Stimulated activated CD4-positive, alpha-beta T cell treated with anti-CD3 and anti-CD28 coated beads, Interleukin-2, amount 100 ng/mL, for 4 hours (primary cell): Measurements from ENCODE around the gene EYA4.
"Not testable (repeated sequence)": the region's sequence is repeated elsewhere in the genome, so short reads cannot be mapped to it uniquely, and the experiment has no call there.

Experiments
- DNase-seq: peaks from one replicate; pipeline ENCODE4 v3.0.0-alpha.2; 2020; ENCODE audit warnings: low read depth

EYA4 gene

DNA sequence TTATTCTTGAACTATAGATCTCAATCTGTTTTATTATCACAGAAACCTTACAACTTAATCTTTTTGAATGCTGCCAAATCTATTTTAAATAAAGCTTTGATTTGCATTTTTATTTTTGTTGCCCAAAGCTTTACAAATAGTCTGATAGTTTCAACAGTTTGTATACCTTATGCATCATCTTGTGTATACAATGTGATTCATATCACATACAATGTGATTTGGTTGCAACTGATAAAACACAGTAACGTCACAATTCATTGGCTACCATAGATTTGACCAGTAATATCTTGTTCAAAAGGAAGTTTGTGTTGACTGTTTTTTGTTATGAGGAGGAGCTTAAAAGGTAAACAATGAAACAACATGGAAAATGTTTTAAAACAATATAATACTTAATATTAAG, 110.9 kb downstream of the EYA4 start:
- DNase-seq: no peak

DNA sequence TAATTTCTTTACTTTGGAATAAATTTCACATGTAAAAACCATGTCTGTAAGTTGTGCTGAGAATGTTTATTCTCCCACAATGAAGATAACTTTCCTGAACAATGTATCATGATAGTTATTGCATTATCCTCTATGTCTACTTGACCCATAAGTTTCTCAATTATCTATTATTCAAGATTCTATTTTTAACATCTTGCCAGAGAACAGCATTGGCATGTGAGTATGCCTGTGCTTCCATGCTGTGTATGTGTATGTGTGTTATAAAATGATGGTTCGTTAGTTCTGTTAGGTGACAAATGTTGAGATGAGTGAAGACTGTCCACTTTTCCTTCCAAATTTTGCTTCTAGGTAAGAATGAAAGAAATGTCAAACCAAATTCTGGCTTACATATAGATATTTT, 111.9 kb downstream of the EYA4 start:
- DNase-seq: no peak

DNA sequence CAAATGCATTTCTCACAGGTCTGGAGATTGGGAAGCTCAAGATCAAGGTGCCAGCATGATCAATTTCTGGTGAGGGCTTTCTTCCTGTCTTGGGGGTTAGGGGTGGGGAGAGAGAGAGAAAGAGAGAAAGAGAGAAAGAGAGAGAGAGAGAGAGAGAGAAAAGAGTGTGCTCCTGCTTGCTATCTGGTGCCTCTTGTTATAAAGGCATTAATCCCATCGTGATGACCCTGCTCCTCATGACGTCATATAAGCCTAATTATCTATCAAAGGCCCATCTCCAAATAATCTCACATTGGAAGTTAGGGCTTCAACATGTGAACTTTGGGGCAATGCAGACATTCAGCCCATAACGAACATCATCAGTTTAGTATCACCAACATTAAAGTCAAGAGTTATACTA, 114.8 kb downstream of the EYA4 start:
- DNase-seq: no peak

DNA sequence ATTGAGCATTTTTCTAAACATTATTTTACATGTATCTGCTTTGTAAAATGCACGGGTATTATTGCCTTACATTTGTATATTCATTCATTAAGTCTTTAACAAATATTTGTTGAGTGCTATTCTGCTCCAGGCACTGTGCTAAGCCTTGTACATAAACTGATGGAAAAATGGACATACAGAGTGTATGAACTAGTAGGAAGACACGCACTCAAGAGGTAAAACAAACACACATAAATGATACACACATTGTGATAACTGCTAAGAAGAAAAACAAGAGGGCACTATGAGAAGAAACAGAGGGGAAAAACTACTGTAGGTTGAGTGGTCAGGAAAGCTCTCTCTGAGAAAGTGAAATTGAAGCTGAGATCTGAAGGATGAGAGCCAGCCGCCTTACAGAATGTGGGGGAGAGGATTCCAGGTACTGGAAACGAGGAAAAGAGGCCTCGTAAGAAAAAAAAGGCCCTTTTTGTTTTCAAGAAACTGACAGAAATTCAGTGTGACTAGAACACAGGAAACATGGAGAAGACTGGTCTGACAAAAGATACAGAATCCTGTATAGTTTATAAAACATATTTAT, 117.5 kb downstream of the EYA4 start:
- no peak for DNase-seq

DNA sequence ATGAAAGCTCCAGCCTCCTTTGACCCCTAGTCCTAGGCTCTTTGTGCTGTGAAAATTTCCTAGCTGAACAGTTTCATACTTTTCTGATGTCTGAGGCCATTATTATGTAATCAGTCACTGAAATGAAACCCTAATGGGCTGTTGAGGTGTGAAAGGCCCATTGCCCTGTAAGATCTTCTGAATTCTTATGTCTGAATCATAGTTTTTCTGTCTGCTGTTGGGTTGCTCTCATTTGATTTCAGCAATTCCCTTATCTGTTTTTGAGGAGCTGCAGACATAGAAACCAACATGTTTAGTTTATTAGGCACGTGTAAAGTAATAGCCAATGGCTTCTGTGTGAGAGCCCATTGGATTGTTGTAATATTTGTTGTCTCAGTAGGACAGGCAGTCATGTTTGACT, 118.1 kb downstream of the EYA4 start:
- DNase-seq: no peak

DNA sequence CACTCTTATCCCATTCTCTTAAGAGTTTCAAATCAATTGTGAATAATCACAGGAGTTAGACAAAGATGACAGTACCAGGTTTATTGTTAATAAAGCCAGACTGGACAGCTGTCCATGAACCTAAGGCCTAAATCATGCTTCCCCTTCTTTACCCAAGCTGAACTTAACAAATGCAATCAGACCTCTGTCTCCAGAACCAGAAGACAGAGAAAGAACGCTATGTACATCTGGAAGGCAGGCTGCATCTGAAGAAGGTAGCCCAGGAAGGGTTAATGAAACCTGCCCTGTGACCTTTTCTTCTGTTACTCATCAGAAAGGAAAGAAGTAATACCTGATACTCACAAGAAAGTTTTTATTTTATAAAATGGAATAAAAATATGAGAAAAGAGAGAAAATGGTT, 118.6 kb downstream of the EYA4 start:
- no peak for DNase-seq

DNA sequence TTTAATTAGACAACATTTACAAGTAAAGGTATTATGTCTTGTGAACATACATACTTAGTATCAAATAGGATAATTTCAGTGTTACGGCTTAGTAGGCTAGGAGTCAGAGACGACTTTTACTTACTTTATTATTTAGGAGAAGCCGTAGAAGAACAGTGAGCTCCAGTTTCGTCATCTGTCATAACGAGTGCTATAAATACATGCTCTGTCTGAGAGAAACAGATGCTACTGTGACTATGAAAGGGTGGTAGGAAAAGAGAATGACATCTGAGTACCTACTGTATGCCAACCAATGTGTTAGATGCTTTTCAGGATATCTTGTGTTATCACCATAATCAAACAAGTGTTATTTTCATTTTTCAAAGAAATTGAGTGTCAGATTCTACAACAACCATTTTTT, 119.0 kb downstream of the EYA4 start:
- no peak for DNase-seq

DNA sequence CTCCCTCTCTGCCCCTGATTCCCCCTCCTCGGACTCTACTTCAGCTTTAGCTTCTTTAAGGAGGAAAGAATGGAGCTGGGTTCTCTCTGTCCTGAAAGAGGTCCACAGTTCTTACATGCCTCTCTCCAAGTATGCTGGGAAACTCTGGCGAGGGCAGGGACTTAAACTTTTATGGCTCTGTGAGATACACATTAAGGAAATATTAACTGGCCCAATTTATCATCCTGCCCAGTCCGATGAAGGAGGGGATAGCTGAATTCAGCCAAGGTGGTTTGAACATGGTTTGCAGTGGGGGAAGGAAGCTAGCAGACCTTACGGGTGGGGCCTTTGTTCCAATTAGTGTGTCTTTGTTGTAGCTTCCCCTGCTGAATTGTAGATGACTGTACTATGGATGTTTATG, 121.7 kb downstream of the EYA4 start:
- DNase-seq: no peak

DNA sequence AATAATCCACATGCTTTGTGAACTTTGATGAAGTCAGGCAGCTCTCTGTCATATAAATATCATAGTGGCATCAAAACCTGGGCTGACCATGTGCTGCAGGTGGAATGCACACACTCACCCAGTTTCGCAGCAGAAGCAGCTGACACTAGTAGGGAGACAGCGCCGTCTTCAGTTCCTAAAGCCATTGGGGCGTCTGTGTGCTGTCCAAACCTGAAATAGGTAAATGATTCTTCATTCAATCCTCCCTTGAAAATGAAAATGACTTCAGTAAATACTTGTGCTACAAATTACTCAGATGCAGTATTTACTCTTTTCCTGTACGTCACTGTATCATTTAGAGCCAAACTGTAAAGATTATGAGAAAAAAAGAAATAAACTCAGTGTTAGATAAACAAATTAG, 127.5 kb downstream of the EYA4 start:
- no peak for DNase-seq

DNA sequence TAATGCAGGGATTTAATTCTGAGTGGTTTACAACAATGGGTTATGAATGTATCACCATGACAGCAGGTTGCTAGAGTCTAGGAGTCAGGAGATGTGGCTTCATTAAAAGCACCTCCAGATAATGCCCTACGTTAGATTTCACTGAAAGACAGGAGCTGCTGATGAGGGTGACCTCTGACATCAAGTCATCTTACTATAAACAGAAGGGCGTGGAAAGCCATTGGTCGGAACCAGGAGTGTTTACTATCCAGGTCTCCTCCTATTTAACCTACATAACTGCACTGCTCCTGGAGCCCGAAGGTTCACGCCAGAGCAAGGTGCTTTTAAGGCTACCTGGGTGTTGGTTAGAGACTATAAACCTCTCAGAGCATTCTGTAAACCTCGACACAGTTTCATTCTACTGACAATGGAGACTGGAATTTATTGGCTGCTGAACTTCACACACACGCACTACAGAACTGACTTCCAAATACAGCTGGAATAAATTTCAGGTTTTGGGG, 128.7 kb downstream of the EYA4 start:
- no peak for DNase-seq

DNA sequence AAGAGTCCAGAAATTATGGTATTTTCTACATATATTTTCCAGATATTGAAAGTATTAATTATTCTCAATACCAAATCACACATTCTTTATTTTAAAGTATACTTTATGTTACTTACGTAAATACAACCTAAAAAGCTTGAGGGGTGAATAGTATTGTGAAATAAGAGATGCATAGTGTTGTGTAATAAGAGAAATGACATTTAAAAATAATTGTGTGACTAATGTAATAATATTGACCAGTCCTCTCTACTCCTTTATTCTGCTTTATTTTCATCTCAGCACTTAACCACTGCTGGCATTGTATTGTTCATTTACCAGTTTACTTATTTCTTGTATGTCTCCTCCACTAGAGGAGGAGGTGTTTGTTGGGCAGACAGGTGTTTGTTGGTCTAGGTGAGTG, 135.6 kb downstream of the EYA4 start:
- no peak for DNase-seq

DNA sequence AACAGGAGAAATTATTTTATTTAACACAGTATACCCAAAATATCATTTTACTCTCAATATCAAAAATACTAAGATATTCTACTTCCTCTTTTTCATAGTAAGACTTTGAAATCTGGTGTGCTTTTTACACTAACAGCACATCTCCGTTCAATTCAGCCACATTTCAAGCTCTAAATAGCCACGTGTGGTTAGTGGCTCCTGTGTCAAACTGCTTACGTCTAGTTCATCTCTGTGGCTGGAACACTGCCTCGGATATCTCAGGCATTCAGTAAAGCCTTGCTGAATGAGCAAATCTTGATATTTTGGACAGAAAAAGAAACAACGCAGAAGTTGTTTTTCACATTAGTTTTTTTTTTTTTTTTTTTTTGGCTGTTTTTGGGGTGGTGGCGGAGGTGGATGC, 136.1 kb downstream of the EYA4 start:
- DNase-seq: no peak

DNA sequence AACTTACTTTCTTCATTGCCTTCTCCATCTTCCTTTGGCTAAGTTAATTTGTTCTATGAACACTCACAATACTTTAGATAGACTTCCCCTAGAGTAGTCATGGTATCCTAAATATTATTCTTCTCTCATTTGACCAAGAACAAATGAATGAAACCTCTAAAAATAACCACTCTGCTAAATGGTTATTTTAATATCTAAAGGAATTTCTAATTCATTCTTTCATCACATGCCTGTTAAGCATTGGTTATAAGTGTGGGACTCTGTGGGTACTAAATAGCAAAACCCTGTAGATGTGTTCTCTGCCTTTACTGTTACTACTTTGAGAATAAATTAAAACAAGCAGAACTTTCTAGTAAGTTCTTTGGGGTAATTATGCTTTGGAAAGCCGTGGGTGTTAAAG, 138.9 kb downstream of the EYA4 start:
- no peak for DNase-seq

DNA sequence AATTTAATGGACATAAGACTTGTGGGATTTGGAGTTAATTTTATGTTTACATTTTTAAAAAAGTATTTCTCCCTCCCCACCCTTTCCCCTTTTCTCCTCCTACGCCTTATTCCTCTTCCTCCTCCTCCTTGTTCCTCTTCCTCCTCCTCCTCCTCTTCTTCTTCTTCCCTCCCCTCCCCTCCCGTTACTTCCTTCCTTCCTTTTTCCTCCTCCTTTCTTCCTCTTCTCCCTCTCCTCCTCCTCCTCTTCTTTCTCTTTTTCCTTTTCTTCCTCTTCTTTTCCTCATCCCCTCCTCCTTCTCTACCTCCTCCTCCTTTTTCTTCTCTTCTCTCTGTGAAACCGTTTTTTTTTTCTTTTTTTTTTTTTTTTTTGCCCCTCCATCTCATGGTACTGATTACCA, 139.6 kb downstream of the EYA4 start:
- DNase-seq: no peak

DNA sequence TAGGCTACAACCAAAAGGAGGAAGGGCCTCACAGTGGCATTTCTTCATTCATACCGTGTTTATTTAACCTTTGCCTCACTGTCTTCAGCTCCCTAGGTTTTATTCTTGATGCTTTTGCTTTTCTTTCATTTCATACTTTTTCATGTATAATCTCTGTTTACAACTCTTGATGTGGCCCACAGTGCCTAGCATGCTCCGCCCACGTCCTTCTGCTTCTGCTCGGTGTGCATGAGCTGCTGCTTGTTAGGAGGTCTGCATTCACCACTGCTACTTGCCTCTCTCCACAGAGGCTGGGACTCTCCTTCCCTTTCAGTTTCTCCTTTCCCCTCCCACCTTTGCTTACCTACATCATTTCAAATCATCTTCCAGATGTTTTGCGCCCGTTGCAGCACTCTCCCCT, 147.6 kb downstream of the EYA4 start:
- no peak for DNase-seq

DNA sequence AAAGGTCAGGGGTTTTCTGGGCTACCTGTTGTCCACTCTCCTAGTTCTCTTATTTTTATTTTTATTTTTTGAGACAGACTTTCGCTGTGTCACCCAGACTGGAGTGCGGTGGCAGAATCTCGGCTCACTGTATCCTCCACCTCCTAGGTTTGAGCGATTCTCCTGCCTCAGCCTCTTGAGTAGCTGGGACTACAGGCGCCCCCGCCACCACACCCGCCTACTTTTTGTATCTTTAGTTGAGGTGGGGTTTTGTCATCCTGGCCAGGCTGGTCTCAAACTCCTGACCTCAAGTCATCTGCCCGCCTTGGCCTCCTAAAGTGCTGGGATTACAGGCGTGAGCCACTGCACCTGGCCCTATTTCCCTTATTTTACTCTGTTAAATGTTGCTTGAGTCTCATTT, 149.0 kb downstream of the EYA4 start:
- no peak for DNase-seq

DNA sequence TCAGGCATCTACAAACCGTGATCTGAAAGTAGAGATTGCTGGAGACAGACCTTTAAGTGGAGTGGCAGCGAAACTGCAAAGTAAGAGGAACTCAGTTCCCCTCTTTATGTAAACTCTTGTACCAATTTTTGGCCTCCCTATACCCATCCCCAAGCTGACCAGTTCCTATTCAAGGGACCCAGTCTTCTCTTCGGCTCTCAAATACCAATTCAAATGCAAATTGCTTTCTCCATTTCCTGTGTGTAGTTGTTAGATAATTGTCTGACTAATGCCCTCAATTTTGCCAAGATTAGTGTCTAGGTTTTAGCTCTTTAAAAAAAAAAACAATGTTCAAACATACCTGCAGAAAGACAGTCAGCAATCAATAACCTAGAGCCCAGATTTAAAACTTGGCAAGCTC, 150.9 kb downstream of the EYA4 start:
- DNase-seq: no peak

DNA sequence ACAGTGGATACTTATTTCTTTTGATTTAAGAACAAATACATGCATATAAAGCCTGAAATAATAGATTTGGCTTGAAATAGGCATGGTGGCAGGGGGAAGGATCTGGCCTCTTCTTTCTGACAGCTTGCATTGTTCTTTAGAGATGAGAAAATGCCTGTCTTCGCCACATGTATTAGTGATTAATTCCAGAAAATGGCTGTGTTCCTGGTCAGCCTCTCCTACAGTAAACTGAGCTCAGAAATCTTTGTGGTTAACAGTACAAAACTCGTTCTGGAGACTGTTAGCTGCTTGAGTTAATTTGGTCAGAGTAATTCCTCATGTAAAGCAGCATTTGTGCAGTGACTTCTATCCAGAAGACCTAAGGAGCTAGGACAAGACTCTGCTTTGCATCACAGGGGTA, 151.5 kb downstream of the EYA4 start:
- DNase-seq: no peak

DNA sequence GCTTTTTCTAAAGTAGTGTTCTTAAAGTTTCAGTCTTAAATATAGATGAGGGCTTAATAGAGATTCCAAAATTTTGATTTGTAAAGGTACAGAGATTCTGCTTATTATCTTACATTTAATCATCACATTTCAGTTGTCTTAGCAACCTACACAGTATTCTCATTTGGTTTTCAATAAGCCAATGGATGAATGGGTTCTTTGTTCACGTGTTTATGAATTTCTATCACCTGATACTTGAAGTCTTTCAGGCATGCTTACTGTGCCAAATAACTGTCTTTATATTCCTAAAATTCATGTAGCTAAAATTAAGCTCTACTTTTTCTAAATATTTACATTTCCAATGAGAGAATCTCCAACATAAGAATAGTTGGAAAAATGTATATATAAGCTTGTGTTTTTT, 152.7 kb downstream of the EYA4 start:
- DNase-seq: no peak

DNA sequence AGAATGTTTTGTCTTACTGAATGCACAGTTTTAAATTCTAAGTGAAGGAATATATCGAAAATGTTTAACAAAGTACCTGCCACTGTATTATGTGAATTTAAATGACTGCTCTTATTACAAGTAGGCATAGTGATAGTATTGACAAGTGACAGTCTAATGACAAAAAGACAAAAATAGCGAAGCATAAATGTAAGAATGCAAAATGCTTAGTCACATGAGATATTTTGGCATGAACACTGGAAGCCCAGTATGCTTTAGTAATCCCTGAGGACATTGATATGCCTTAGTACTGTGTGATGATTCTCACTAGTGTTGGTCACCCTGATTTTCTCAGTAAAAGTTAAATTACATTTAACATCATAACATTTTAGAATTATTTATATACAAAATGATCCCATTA, 153.5 kb downstream of the EYA4 start:
- no peak for DNase-seq

DNA sequence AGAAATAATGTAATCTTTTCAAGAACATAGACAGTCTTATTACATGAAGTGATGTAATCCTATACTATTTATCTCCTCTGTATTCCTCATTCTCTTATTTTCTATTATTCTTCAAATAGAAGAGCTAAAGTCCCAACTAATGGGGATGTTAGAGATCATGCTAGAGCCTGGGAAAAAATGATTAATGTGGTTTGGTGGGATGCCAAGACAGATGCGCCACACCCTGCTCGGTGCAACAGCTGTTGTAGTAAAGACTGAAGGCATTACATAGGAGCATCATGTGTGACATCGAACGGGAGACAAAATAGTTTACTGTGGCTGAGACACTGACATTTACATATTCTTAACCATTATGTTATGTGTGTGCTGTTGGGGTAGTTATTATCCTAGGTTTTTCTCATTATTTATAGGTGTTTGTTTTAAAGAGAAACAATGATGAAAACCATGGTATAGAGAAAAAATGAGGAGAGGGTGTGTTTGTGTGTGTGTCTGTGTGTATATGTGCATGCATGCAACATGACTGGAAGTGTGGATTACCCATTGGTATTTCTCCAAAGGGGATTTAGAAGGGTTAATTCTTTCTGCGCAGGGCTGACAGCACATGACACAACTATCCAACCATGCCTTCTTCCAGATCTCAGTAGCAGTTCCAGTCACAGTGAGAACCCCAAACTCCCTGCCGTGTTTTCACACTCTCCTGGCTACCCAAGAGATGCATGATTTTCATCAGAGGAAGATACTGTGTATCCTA, 155.3 kb downstream of the EYA4 start:
- DNase-seq: no peak

DNA sequence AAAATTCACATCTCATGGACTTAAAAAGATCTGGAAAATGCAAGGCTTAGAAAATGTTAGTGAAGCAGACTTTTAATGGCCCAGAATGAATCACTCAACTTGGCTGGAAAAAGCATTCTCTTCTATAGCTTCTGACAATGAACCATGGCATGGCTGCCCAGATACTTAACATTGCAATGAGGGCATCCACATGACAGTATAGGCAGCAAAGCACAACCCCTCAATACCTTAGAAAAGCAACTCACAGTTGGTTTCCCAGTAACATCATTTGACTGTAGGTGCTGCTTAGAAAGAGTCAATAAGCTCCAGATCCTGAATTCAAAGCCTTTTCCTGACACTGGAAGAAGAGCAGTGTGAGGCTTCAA, 155.8 kb downstream of the EYA4 start:
- no peak for DNase-seq

DNA sequence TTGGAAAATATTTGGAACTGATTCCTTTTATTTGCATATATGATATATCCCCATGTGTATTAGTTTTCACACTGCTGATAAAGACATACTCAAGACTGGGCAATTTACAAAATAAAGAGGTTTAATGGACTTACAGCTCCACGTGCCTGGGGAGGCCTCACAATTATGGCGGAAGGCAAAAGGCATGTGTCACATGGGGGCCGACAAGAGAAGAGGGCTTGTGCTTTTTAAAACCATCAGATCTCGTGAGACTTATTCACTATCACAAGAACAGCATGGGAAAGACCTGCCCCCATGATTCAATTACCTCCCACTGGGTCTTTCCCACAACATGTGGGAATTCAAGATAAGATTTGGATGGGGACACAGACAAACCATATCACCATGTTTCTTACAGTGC, 156.4 kb downstream of the EYA4 start:
- not testable (repeated sequence) for DNase-seq

DNA sequence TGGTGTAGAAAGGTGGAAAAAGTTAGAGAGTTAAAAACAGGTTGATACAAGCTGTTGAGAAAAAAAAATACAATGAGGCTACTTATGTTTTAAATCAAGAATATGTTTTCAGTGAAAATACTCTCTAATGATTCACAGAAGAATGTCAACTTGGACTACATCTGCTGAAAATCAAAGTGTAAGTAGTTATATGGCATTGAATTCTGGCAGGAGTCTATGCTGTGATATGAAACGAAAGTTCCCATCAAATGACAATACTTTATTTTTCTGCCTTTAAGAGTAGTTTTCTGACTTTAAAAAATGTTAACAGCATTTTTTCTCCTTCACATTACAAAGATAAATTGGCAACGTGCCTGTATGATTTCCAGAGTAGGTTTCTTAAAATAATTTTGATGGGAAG, 158.3 kb downstream of the EYA4 start:
- DNase-seq: no peak
